ENCODE data around the gene NFIC. TPM values are rescaled to one million over a fixed set of nuclear protein-coding genes. Genes with fewer than 3 reads are reported as not detected.

NFIC gene
- total and polyA plus RNA-seq, 4 donors = 40.4 to 208 (median 49.8) TPM

GRCh38 chr19:3323026-3323425, 43.4 kb upstream of the NFIC start:
- no peaks in the 10 kb centered on the region for H3K36me3 ChIP-seq (ENCODE audit: control insufficient read depth in 4 of 4, insufficient read depth in 4 of 4, low read length in 4 of 4)
- no peaks in the 10 kb centered on the region for H3K27me3 ChIP-seq (ENCODE audit: control insufficient read depth in 3 of 3, insufficient read depth in 3 of 3, low read length in 2 of 3)
- no peak for TF ChIP-seq CTCF (IDR thresholded peaks at IDR 0.05; ENCODE audit: control extremely low read depth, extremely low read depth)
- 6 to 53% methylated on average over 2 of the region's 2 CpGs for WGBS, 2 donors
- no peak for DNase-seq
- H3K4me3 ChIP-seq = no peak overlapping the region
- ATAC-seq (ENCODE audit: insufficient read depth, low FRiP score) = no peak
- no peaks in the 10 kb centered on the region for H3K4me1 ChIP-seq (ENCODE audit: control insufficient read depth in 5 of 5, insufficient read depth in 5 of 5, low read length in 5 of 5)
- no peak overlapping the region for H3K9ac ChIP-seq (ENCODE audit: insufficient read depth in 1 of 2, low read length in 2 of 2)
- no peak overlapping the region for H3K27ac ChIP-seq (ENCODE audit: low read depth in 1 of 2, low read length in 1 of 2)
- H3K9me3 ChIP-seq (ENCODE audit: control insufficient read depth in 4 of 4, insufficient read depth in 3 of 4, low read length in 3 of 4) = peaks cover 0 to 4% (median 0%) of the 10 kb centered on the region in 4 donors

- DNase-seq = no peak
- TF ChIP-seq CTCF (IDR thresholded peaks at IDR 0.05; ENCODE audit: control extremely low read depth, extremely low read depth) = no peak
- Histone ChIP-seq H3K27ac (ENCODE audit: low read depth in 1 of 2, low read length in 1 of 2) (no peak overlapping the region), H3K36me3 (ENCODE audit: control insufficient read depth in 4 of 4, insufficient read depth in 4 of 4, low read length in 4 of 4) (no peaks in the 10 kb centered on the region), H3K9me3 (ENCODE audit: control insufficient read depth in 4 of 4, insufficient read depth in 3 of 4, low read length in 3 of 4) (peaks cover 0 to 4% (median 0%) of the 10 kb centered on the region in 4 donors), H3K4me1 (ENCODE audit: control insufficient read depth in 5 of 5, insufficient read depth in 5 of 5, low read length in 5 of 5) (no peaks in the 10 kb centered on the region), H3K27me3 (ENCODE audit: control insufficient read depth in 3 of 3, insufficient read depth in 3 of 3, low read length in 2 of 3) (no peaks in the 10 kb centered on the region), H3K9ac (ENCODE audit: insufficient read depth in 1 of 2, low read length in 2 of 2) (peak overlapping the region in 1 of 2 donors; percentile 3), H3K4me3 (no peak overlapping the region)
- WGBS, 2 donors = 51 to 65% methylated on average over 2 of the region's 2 CpGs
- no peak for ATAC-seq (ENCODE audit: insufficient read depth, low FRiP score)
Observed at GRCh38 chr19:3323658-3324057, 42.7 kb upstream of the NFIC start.

GRCh38 chr19:3324405-3324856, 42.0 kb upstream of the NFIC start:
- no peak for TF ChIP-seq CTCF (IDR thresholded peaks at IDR 0.05; ENCODE audit: control extremely low read depth, extremely low read depth)
- Histone ChIP-seq H3K4me1 (ENCODE audit: control insufficient read depth in 5 of 5, insufficient read depth in 5 of 5, low read length in 5 of 5) (no peaks in the 10 kb centered on the region), H3K9ac (ENCODE audit: insufficient read depth in 1 of 2, low read length in 2 of 2) (no peak overlapping the region), H3K27me3 (ENCODE audit: control insufficient read depth in 3 of 3, insufficient read depth in 3 of 3, low read length in 2 of 3) (no peaks in the 10 kb centered on the region), H3K27ac (ENCODE audit: low read depth in 1 of 2, low read length in 1 of 2) (no peak overlapping the region), H3K9me3 (ENCODE audit: control insufficient read depth in 4 of 4, insufficient read depth in 3 of 4, low read length in 3 of 4) (peaks cover 0 to 4% (median 0%) of the 10 kb centered on the region in 4 donors), H3K36me3 (ENCODE audit: control insufficient read depth in 4 of 4, insufficient read depth in 4 of 4, low read length in 4 of 4) (no peaks in the 10 kb centered on the region), H3K4me3 (no peak overlapping the region)
- DNase-seq (no peak), ATAC-seq (ENCODE audit: insufficient read depth, low FRiP score) (no peak)
- 43 to 46% methylated on average over 5 of the region's 5 CpGs for WGBS, 2 donors

- no peak overlapping the region for H3K27ac ChIP-seq (ENCODE audit: low read depth in 1 of 2, low read length in 1 of 2)
- H3K9me3 ChIP-seq (ENCODE audit: control insufficient read depth in 4 of 4, insufficient read depth in 3 of 4, low read length in 3 of 4) = peaks cover 0 to 4% (median 0%) of the 10 kb centered on the region in 4 donors
- H3K4me3 ChIP-seq = no peak overlapping the region
- no peak for TF ChIP-seq CTCF (IDR thresholded peaks at IDR 0.05; ENCODE audit: control extremely low read depth, extremely low read depth)
- ATAC-seq (ENCODE audit: insufficient read depth, low FRiP score) = no peak
- 83 to 96% methylated on average over 1 of the region's 1 CpG for WGBS, 2 donors
- H3K4me1 ChIP-seq (ENCODE audit: control insufficient read depth in 5 of 5, insufficient read depth in 5 of 5, low read length in 5 of 5) = no peaks in the 10 kb centered on the region
- no peaks in the 10 kb centered on the region for H3K27me3 ChIP-seq (ENCODE audit: control insufficient read depth in 3 of 3, insufficient read depth in 3 of 3, low read length in 2 of 3)
- H3K9ac ChIP-seq (ENCODE audit: insufficient read depth in 1 of 2, low read length in 2 of 2) = no peak overlapping the region
- no peaks in the 10 kb centered on the region for H3K36me3 ChIP-seq (ENCODE audit: control insufficient read depth in 4 of 4, insufficient read depth in 4 of 4, low read length in 4 of 4)
- DNase-seq = no peak
Observed at GRCh38 chr19:3325451-3325850, 40.9 kb upstream of the NFIC start.
